Natural killer cell treated with Interleukin-12 subunit alpha and Interleukin-12 subunit beta and Interleukin-15 and Interleukin-18, amount 100 ng/mL, for 72 hours (primary cell): ENCODE measurements around the gene HDAC7. TPM values are rescaled to one million over a fixed set of nuclear protein-coding genes. Genes with fewer than 3 reads are reported as not detected.
"Not testable (repeated sequence)": the region's sequence is repeated elsewhere in the genome, so short reads cannot be mapped to it uniquely, and the experiment has no call there.

Source experiments
- ATAC-seq, 2 donors: fragments of 150-1000 bp; cut with Tn5 transposase in 1 of 2; sonication (Bioruptor Pico), chemical (Tn5 transposase) in 1 of 2; 2 replicates each; pipeline ENCODE4 v1.10.0; 2021
- DNase-seq: peaks from one replicate; pipeline ENCODE4 v3.0.0; 2022; ENCODE audit warnings: low spot score
- H3K27ac Mint-ChIP-seq, 2 donors: 1 replicate in 1 of 2; 2 replicates in 1 of 2; pipeline ENCODE4 v1.8.0; 2022; ENCODE audit warnings: mixed read lengths in 2 of 2, mild to moderate bottlenecking in 1 of 2, moderate library complexity in 1 of 2
- H3K27me3 Mint-ChIP-seq, 2 donors: 1 replicate in 1 of 2; 2 replicates in 1 of 2; pipeline ENCODE4 v1.8.0; 2022; ENCODE audit warnings: mixed read lengths in 2 of 2
- H3K36me3 Mint-ChIP-seq: one replicate; pipeline ENCODE4 v1.8.0; 2022; ENCODE audit warnings: mixed read lengths
- H3K4me1 Mint-ChIP-seq, 2 donors: 1 replicate in 1 of 2; 2 replicates in 1 of 2; pipeline ENCODE4 v1.8.0; 2022; ENCODE audit warnings: low read depth in 2 of 2, mixed read lengths in 2 of 2, mild to moderate bottlenecking in 1 of 2
- H3K4me3 Mint-ChIP-seq: one replicate; pipeline ENCODE4 v1.8.0; 2022; ENCODE audit warnings: mixed read lengths
- H3K9me3 Mint-ChIP-seq: 2 replicates; pipeline ENCODE4 v1.8.0; 2022; ENCODE audit warnings: mixed read lengths
- total RNA-seq, 2 donors: library from RNA; stranded (reverse); gene quantifications; one replicate each; pipeline ENCODE4 v1.2.3, GENCODE V29; 2022

The HDAC7 gene
- total RNA-seq, 2 donors from 2014 or later = 127 to 176 TPM

DNA sequence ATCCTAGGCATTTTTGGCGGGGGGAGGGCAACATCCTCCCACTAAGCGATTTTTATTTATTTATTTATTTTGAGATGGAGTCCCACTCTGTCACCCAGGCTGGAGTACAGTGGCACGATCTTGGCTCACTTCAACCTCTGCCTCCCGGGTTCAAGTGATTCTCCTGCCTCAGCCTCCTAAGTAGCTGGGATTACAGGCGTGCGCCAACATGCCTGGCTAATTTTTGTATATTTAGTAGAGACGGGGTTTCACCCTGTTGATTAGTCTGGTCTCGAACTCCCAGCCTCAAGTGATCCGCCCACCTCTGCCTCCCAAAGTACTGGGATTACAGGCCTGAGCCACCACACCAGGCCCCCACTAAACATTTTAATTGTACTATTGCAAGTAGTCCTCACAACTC is 10.2 kb downstream of the HDAC7 start:
- Mint-ChIP-seq H3K4me3 (peak overlapping the region; percentile 89), H3K4me1 (peaks cover 86% of the 10 kb centered on the region in 2 donors), H3K27ac (peak overlapping the region; percentile 94 to 100)
- H3K36me3 Mint-ChIP-seq, H3K9me3 Mint-ChIP-seq, H3K27me3 Mint-ChIP-seq, ATAC-seq, DNase-seq: not testable (repeated sequence)

DNA sequence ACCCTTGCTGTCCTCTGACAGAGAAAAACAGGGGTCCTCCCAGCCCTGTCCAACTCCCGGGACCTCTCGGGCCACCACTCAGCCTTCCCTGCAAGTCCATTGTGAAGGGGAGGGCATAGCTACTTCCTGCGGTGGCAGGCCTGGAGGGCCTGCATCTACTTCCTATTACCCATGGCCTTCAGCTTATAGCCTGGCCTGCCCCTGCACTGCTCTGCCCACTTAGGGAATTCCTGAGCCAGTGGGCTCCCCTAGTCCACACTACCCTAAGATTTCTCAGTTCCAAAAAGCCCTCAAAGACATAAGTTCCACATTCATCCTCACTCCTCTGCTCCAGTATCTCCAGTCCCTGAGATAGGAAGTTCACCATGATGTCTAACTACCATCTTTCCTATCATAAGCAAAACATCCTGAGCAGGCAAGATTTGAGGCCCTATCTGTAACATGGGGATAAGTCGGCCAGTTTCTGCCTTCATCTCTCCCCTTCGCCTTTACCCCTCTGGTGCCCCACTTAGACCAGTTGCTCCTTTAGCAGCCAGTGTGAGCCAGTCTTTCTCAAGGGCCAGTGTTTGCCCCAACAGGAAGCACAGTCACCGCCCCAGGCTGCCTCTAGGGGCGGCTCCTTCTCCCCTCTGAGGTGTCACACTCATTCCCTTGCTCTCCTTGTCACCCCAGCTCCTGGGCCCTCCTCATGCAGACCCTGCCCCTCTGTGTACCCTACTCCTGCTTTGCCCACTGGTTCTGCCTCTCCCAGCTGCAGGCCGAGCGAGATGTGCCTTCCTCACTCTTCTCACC is 10.9 kb downstream of the HDAC7 start:
- peak overlapping the region; percentile 94 to 100 for H3K27ac Mint-ChIP-seq
- H3K27me3 Mint-ChIP-seq = no peaks in the 10 kb centered on the region
- ATAC-seq (peak; percentile 48 to 60), DNase-seq (peak; percentile 83)
- peak overlapping the region; percentile 89 for H3K4me3 Mint-ChIP-seq
- no peaks in the 10 kb centered on the region for H3K9me3 Mint-ChIP-seq
- H3K36me3 Mint-ChIP-seq = no peaks in the 10 kb centered on the region
- peaks cover 85 to 86% of the 10 kb centered on the region in 2 donors for H3K4me1 Mint-ChIP-seq

- no peaks in the 10 kb centered on the region for H3K36me3 Mint-ChIP-seq
- H3K4me3 Mint-ChIP-seq = peak overlapping the region; percentile 89
- DNase-seq (peak; percentile 95), ATAC-seq (peak; percentile 74 to 78)
- peak overlapping the region; percentile 94 to 100 for H3K27ac Mint-ChIP-seq
- no peaks in the 10 kb centered on the region for H3K27me3 Mint-ChIP-seq
- peaks cover 85 to 86% of the 10 kb centered on the region in 2 donors for H3K4me1 Mint-ChIP-seq
- H3K9me3 Mint-ChIP-seq = no peaks in the 10 kb centered on the region
Observed at GRCh38 chr12:47808050-47808449, 11.7 kb downstream of the HDAC7 start.

DNA sequence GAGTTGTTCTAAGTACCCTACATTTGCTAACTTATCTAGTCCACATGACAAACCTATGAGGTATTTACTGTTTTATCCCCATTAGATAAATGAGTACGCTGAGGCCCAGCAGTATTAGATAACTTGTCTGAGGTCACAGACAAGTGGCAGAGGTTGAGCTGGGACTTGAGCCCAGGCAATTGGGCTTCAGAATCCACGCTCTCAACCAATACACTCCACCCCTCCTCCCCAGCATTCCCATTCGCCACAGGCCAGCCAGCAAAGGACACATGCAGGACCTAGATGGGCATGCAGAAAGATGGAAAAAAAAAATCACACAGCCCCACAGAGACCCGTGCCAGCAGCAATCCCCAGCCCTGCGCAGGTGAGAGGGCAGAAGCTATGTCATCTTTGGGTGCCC is 12.4 kb downstream of the HDAC7 start:
- Mint-ChIP-seq H3K4me1 (peaks cover 86 to 90% of the 10 kb centered on the region in 2 donors), H3K9me3 (no peaks in the 10 kb centered on the region), H3K27ac (peak overlapping the region; percentile 94 to 100), H3K36me3 (no peaks in the 10 kb centered on the region), H3K4me3 (peak overlapping the region; percentile 89), H3K27me3 (no peaks in the 10 kb centered on the region)
- DNase-seq = no peak
- ATAC-seq = no peak

- Mint-ChIP-seq H3K27ac (peak overlapping the region; percentile 66 to 100), H3K9me3 (no peaks in the 10 kb centered on the region), H3K36me3 (no peaks in the 10 kb centered on the region)
Observed at GRCh38 chr12:47805417-47805816, 14.3 kb downstream of the HDAC7 start.

DNA sequence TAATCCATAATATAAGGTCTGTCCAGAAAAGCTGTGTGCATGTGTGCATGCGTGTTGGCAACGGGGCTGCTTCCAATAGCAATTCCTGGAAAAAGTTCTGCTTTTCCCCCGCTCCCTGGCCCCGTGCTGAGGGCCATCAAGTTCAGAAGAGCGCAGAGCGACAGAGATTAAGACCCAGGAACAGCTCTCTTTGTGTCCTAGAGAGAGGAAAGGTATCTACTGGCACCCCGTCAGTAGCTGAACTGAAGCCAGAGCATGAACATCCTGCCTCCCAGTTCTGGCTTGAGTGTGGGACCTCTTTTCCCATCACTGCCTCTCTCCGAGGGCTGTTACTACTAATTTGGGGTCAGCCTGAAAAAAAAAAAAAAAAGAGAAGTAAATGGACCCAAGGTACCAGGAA is 15.5 kb downstream of the HDAC7 start:
- Mint-ChIP-seq H3K4me1 (peaks cover 83 to 85% of the 10 kb centered on the region in 2 donors), H3K27ac (peak overlapping the region; percentile 66 to 100), H3K36me3 (no peaks in the 10 kb centered on the region), H3K9me3 (no peaks in the 10 kb centered on the region), H3K27me3 (no peaks in the 10 kb centered on the region), H3K4me3 (peak overlapping the region; percentile 8)
- ATAC-seq (no peak), DNase-seq (no peak)

More at GRCh38 chr12:47805417-47805816, 14.3 kb downstream of the HDAC7 start:
- peak overlapping the region; percentile 45 for H3K4me3 Mint-ChIP-seq
- no peaks in the 10 kb centered on the region for H3K27me3 Mint-ChIP-seq
- no peak for ATAC-seq
- DNase-seq = no peak
- peaks cover 87% of the 10 kb centered on the region in 2 donors for H3K4me1 Mint-ChIP-seq

GRCh38 chr12:47803191-47803875 is 16.4 kb downstream of the HDAC7 start:
- ATAC-seq (no peak), DNase-seq (no peak)
- Mint-ChIP-seq H3K36me3 (no peaks in the 10 kb centered on the region), H3K27me3 (no peaks in the 10 kb centered on the region), H3K27ac (peak overlapping the region; percentile 66 to 100), H3K9me3 (no peaks in the 10 kb centered on the region), H3K4me1 (peaks cover 75 to 76% of the 10 kb centered on the region in 2 donors), H3K4me3 (peak overlapping the region; percentile 70)

DNA sequence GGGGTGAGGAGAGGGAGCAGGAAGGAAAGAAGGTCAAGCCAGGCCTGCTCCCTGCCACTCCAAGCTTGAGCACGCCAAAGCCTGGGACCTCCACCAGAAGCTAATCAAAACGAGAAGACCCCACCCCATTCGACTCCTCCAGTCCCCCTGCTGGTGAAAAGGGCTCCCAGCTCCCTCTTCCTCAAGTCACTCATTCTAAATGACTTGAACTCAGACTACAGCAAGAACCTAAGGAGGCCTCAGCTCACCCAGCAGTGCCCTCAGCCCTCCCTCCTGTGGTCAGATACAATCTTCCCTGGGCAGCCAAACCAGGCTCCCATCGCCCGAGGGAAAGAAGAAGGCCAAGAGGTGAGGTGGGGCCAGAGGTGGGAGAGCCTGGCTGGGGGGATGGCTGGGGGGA is 17.4 kb downstream of the HDAC7 start:
- Mint-ChIP-seq H3K4me3 (peak overlapping the region; percentile 70), H3K9me3 (no peaks in the 10 kb centered on the region), H3K4me1 (peaks cover 70 to 71% of the 10 kb centered on the region in 2 donors), H3K27me3 (no peaks in the 10 kb centered on the region), H3K36me3 (peaks cover 5% of the 10 kb centered on the region), H3K27ac (peak overlapping the region; percentile 66 to 100)
- no peak for ATAC-seq
- no peak for DNase-seq

DNA sequence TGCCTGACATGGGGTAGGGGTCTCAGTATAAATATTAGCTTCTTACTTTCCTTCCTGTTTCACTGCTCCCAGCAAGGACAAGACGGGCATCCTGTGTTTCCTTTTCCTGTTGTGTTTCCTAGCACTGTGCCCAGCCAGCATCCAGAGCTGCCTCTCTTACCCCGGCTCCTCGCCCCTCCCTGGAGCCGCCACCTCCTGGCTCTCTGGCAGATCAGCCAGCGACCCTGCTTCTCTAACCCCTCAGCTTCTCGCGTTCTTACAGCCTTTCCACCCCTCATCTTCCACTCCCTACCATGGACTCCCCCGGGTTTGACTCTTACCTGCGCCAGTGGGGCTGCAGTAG is 17.8 kb downstream of the HDAC7 start:
- ATAC-seq = no peak
- H3K36me3 Mint-ChIP-seq = peaks cover 5% of the 10 kb centered on the region

GRCh38 chr12:47801170-47801903 is 18.4 kb downstream of the HDAC7 start:
- peaks cover 5% of the 10 kb centered on the region for H3K36me3 Mint-ChIP-seq
- peak in 1 of 2 donors; percentile 37 for ATAC-seq
- peak overlapping the region; percentile 66 to 100 for H3K27ac Mint-ChIP-seq
- H3K4me3 Mint-ChIP-seq = no peak overlapping the region
- no peaks in the 10 kb centered on the region for H3K27me3 Mint-ChIP-seq
- H3K9me3 Mint-ChIP-seq = no peaks in the 10 kb centered on the region
- peaks cover 60 to 61% of the 10 kb centered on the region in 2 donors for H3K4me1 Mint-ChIP-seq
- no peak for DNase-seq

More for the DNA sequence above, 17.8 kb downstream of the HDAC7 start:
- H3K4me1 Mint-ChIP-seq = peaks cover 66% of the 10 kb centered on the region in 2 donors
- H3K4me3 Mint-ChIP-seq = peak overlapping the region; percentile 70
- no peaks in the 10 kb centered on the region for H3K27me3 Mint-ChIP-seq
- no peaks in the 10 kb centered on the region for H3K9me3 Mint-ChIP-seq
- no peak for DNase-seq
- peak overlapping the region; percentile 66 to 100 for H3K27ac Mint-ChIP-seq

GRCh38 chr12:47800582-47800981 is 19.1 kb downstream of the HDAC7 start:
- H3K27me3 Mint-ChIP-seq = no peaks in the 10 kb centered on the region

DNA sequence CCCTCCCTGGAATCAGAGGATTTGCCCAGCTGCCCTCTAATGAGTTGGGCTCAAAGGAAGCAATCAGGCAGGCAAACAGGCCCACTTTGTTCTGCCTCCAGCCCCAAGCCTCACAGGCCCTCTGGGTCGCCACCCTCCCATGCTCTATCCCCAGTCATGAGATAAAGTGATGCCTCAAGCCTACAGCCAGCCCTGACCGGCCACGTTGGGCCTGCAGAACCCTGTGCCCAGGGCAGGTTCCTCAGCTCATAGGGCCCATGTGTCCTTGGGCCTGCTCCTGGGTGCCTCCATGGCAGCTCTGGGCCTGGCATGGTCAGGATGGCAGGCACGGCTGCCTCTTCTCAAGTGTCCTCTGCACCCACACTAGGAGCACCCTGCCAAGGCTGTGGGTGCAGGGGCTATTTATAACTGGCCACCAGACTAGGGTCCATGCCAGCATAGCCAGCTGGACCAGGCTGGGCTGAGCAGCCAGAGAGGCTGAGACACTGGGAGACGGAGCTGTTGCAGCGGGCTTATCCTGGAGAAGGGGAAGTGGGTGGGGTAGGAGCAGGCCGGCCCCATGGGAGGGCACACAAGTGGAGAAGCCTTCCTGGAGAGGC is 20.2 kb downstream of the HDAC7 start:
- Mint-ChIP-seq H3K36me3 (peaks cover 5% of the 10 kb centered on the region), H3K27ac (peak overlapping the region in 1 of 2 donors; percentile 75)

More at GRCh38 chr12:47800582-47800981, 19.1 kb downstream of the HDAC7 start:
- no peak overlapping the region for H3K4me3 Mint-ChIP-seq
- H3K4me1 Mint-ChIP-seq = peaks cover 53 to 54% of the 10 kb centered on the region in 2 donors
- H3K9me3 Mint-ChIP-seq = no peaks in the 10 kb centered on the region
- DNase-seq (no peak), ATAC-seq (no peak)
- H3K27ac Mint-ChIP-seq = peak overlapping the region; percentile 66 to 100
- peaks cover 5% of the 10 kb centered on the region for H3K36me3 Mint-ChIP-seq

DNA sequence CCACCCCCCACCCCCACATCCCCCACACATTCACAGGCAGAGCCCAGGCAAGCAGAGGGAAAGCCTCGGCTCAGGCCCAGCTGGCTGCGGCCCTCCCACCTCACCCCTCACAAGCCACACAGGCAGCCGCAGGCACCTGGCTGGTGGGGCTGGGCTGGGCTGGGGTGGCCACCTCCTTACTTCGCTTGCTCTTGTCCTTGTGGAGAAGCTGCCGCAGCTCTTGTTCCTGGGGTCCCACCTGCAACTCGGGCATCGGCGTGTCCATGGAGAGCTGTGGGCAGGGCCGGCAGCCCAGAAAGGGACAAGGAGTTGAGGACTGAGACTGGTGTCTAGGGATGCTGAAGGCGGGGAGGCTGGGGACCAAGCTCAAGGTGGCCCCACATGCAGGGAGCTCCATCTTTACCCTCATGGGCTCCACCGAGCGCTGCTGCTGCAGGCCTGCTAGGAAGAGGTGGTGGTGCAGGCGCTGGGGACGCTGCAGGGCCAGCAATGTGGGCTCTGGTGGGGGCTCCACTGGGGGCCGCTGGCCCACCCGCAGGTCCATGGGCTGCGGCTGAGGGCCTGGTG is 21.2 kb downstream of the HDAC7 start:
- Mint-ChIP-seq H3K4me1 (peaks cover 34 to 38% of the 10 kb centered on the region in 2 donors), H3K36me3 (peaks cover 5% of the 10 kb centered on the region), H3K4me3 (no peak overlapping the region), H3K27ac (peak overlapping the region in 1 of 2 donors; percentile 75), H3K9me3 (no peaks in the 10 kb centered on the region), H3K27me3 (no peaks in the 10 kb centered on the region)
- DNase-seq (no peak), ATAC-seq (no peak)

More for the DNA sequence above, 20.2 kb downstream of the HDAC7 start:
- Mint-ChIP-seq H3K4me3 (no peak overlapping the region), H3K27me3 (no peaks in the 10 kb centered on the region), H3K4me1 (peaks cover 42 to 43% of the 10 kb centered on the region in 2 donors), H3K9me3 (no peaks in the 10 kb centered on the region)
- ATAC-seq (no peak), DNase-seq (no peak)
